ENCODE data around the gene KRT27.

GRCh38 chr17:40730970-40731369, 51.4 kb downstream of the KRT27 start:
- no peak for TF ChIP-seq CTCF (IDR thresholded peaks at IDR 0.05)
- TF ChIP-seq EZH2phosphoT487 (IDR thresholded peaks at IDR 0.05) = no peak
- TF ChIP-seq EZH2 (IDR thresholded peaks at IDR 0.05) = no peak
